NCI-H446 (cell line): ENCODE measurements around the gene PHF24.

Source experiments
- DNase-seq, 2 experiments: peaks; one replicate each; lab custom pipeline; 2025; lab: John Stamatoyannopoulos, UW

The PHF24 gene

GRCh38 chr9:34983209-34983608, 25.1 kb downstream of the PHF24 start:
- DNase-seq = no peak

GRCh38 chr9:34984049-34984448, 26.0 kb downstream of the PHF24 start:
- no peak for DNase-seq

- DNase-seq = peak; percentile 35 to 60
Observed at GRCh38 chr9:34985311-34985899, 27.3 kb downstream of the PHF24 start.

GRCh38 chr9:34986540-34987047, 28.5 kb downstream of the PHF24 start:
- peak; percentile 25 to 52 for DNase-seq

GRCh38 chr9:34987160-34987901, 29.2 kb downstream of the PHF24 start:
- DNase-seq = no peak

GRCh38 chr9:34988218-34989002, 30.3 kb downstream of the PHF24 start:
- no peak for DNase-seq

- DNase-seq = peak; percentile 99
Observed at GRCh38 chr9:34989003-34989945, 31.2 kb downstream of the PHF24 start, which contains the start of gene DNAJB5. Gene DNAJB5 (plus strand): TSS chr9:34989745. CDS start chr9:34990631, 886 bp downstream.

GRCh38 chr9:34989946-34990635, 32.0 kb downstream of the PHF24 start:
- peak; percentile 47 to 71 for DNase-seq

- no peak for DNase-seq
Observed at GRCh38 chr9:34990908-34991606, 33.0 kb downstream of the PHF24 start.

GRCh38 chr9:34991607-34992375, 33.7 kb downstream of the PHF24 start:
- DNase-seq = no peak

- no peak for DNase-seq
Observed at GRCh38 chr9:34992376-34992951, 34.4 kb downstream of the PHF24 start.

GRCh38 chr9:34993502-34994259, 35.6 kb downstream of the PHF24 start:
- DNase-seq = peak in 1 of 2 experiments; percentile 60

- DNase-seq = peak; percentile 32 to 44
Observed at GRCh38 chr9:34994260-34994899, 36.3 kb downstream of the PHF24 start.

GRCh38 chr9:34994900-34995669, 37.0 kb downstream of the PHF24 start:
- DNase-seq = no peak

GRCh38 chr9:34995670-34996060, 37.6 kb downstream of the PHF24 start:
- no peak for DNase-seq

GRCh38 chr9:34996181-34996904, 38.3 kb downstream of the PHF24 start:
- DNase-seq = no peak
